Measurements from ENCODE around the gene PTPRM. TPM values are rescaled to one million over a fixed set of nuclear protein-coding genes. Genes with fewer than 3 reads are reported as not detected.
"Not testable (repeated sequence)": the region's sequence is repeated elsewhere in the genome, so short reads cannot be mapped to it uniquely, and the experiment has no call there.

PTPRM gene
- total RNA-seq, 1 experiment from 2014 or later = 45.6 TPM

GRCh38 chr18:7958081-7958896 is 391.2 kb downstream of the PTPRM start:
- DNase-seq = peak; percentile 74
- Histone ChIP-seq H4K20me1 (ENCODE audit: low read length) (no peaks in the 10 kb centered on the region), H3K4me3 (ENCODE audit: low read length) (peak overlapping the region; percentile 59), H3K27ac (ENCODE audit: low read length) (peak overlapping the region; percentile 83), H3K9me2 (replicated peaks; ENCODE audit: low read length) (no peaks in the 10 kb centered on the region), H3K27me3 (ENCODE audit: low read length) (no peaks in the 10 kb centered on the region), H3K36me3 (ENCODE audit: low read depth, low read length) (no peaks in the 10 kb centered on the region), H2AFZ (ENCODE audit: low read length) (no peak overlapping the region), H3K4me2 (ENCODE audit: low read length) (peak overlapping the region; percentile 79), H3K4me1 (ENCODE audit: insufficient read depth, low read length) (peaks cover 31% of the 10 kb centered on the region), H3K79me2 (ENCODE audit: low read length) (0 out of 2 replicates have a peak, but pooled peaks cover 8% of the 10 kb centered on the region), H3K9me3 (ENCODE audit: low read length) (no peaks in the 10 kb centered on the region), H3K9ac (ENCODE audit: low read length) (peak overlapping the region; percentile 36), H3F3A (ENCODE audit: low read length, unreplicated experiment) (no peaks in the 10 kb centered on the region)
- intact Hi-C loops (cut with micrococcal nuclease) = loop anchor here (1.0 to 10.0 kb wide), 3 partner anchors 80 to 417 kb away; no protein-coding TSS in a partner anchor
- BruUV-seq (replicated peaks) = no TSS peak
- ATAC-seq = peak; percentile 82
- POLR2A ChIA-PET (ENCODE audit: unreplicated experiment) = interaction anchor here (0.5 kb wide), 1 partner anchor 975 kb away, joined by 3 read pairs; no protein-coding TSS in a partner anchor
- CTCF ChIA-PET = interaction anchor here (0.7 to 1.6 kb wide), 2 partner anchors 56 to 81 kb away, joined by 3 read pairs; no protein-coding TSS in a partner anchor
- TF ChIP-seq EZH2phosphoT487 (IDR thresholded peaks at IDR 0.05; ENCODE audit: borderline replicate concordance, low read length) = no peak
- no peak for TF ChIP-seq CTCF (conservative IDR thresholded peaks at IDR 0.05; ENCODE audit: low read depth, low read length)
- TF ChIP-seq EZH2 (IDR thresholded peaks at IDR 0.05; ENCODE audit: low read length, unreplicated experiment) = no peak

GRCh38 chr18:7958897-7959146 is 391.7 kb downstream of the PTPRM start:
- Histone ChIP-seq H3F3A (ENCODE audit: low read length, unreplicated experiment) (no peaks in the 10 kb centered on the region), H2AFZ (ENCODE audit: low read length) (no peak overlapping the region), H3K4me3 (ENCODE audit: low read length) (peak overlapping the region; percentile 59), H3K9me3 (ENCODE audit: low read length) (no peaks in the 10 kb centered on the region), H3K27ac (ENCODE audit: low read length) (peak overlapping the region; percentile 83), H3K27me3 (ENCODE audit: low read length) (no peaks in the 10 kb centered on the region), H3K9me2 (replicated peaks; ENCODE audit: low read length) (no peaks in the 10 kb centered on the region), H4K20me1 (ENCODE audit: low read length) (no peaks in the 10 kb centered on the region), H3K36me3 (ENCODE audit: low read depth, low read length) (no peaks in the 10 kb centered on the region), H3K4me1 (ENCODE audit: insufficient read depth, low read length) (peaks cover 30% of the 10 kb centered on the region), H3K79me2 (ENCODE audit: low read length) (0 out of 2 replicates have a peak, but pooled peaks cover 8% of the 10 kb centered on the region), H3K4me2 (ENCODE audit: low read length) (peak overlapping the region; percentile 79), H3K9ac (ENCODE audit: low read length) (peak overlapping the region; percentile 36)
- DNase-seq (no peak), ATAC-seq (peak; percentile 65)
- ChIA-PET POLR2A (ENCODE audit: unreplicated experiment) (no interaction called here), CTCF (interaction anchor here (0.7 to 1.6 kb wide), 2 partner anchors 56 to 81 kb away, joined by 3 read pairs; no protein-coding TSS in a partner anchor)
- intact Hi-C loops (cut with micrococcal nuclease) = loop anchor here (1.0 to 10.0 kb wide), 3 partner anchors 81 to 416 kb away; no protein-coding TSS in a partner anchor
- TSS peak; percentile 65 for BruUV-seq (replicated peaks)
- TF ChIP-seq EZH2 (IDR thresholded peaks at IDR 0.05; ENCODE audit: low read length, unreplicated experiment) (no peak), EZH2phosphoT487 (IDR thresholded peaks at IDR 0.05; ENCODE audit: borderline replicate concordance, low read length) (no peak), CTCF (conservative IDR thresholded peaks at IDR 0.05; ENCODE audit: low read depth, low read length) (no peak)

GRCh38 chr18:7966682-7967081 is 399.6 kb downstream of the PTPRM start:
- H3K4me1 ChIP-seq (ENCODE audit: insufficient read depth, low read length); H3K79me2 ChIP-seq (ENCODE audit: low read length); POLR2A ChIA-PET (ENCODE audit: unreplicated experiment); H4K20me1 ChIP-seq (ENCODE audit: low read length); H3K27me3 ChIP-seq (ENCODE audit: low read length); H3K9ac ChIP-seq (ENCODE audit: low read length); H3K9me2 ChIP-seq (replicated peaks; ENCODE audit: low read length); H3K27ac ChIP-seq (ENCODE audit: low read length); BruUV-seq (replicated peaks); H3K36me3 ChIP-seq (ENCODE audit: low read depth, low read length); H3K4me2 ChIP-seq (ENCODE audit: low read length); DNase-seq; ATAC-seq; H3K9me3 ChIP-seq (ENCODE audit: low read length); CTCF ChIA-PET; H3F3A ChIP-seq (ENCODE audit: low read length, unreplicated experiment); H2AFZ ChIP-seq (ENCODE audit: low read length); H3K4me3 ChIP-seq (ENCODE audit: low read length); intact Hi-C loops (cut with micrococcal nuclease): not testable (repeated sequence)
